NCI-H1417 treated with DMSO at 0.1 percent for 48 hours (cell line): ENCODE results near the gene SERINC2.

Experiments used
- DNase-seq: peaks from one replicate; lab custom pipeline; 2025; lab: John Stamatoyannopoulos, UW

SERINC2 gene

GRCh38 chr1:31412732-31413404 is at the start of gene SERINC2:
Gene SERINC2 (plus strand): TSS chr1:31413213. CDS start chr1:31413266, 53 bp downstream.
- DNase-seq = no peak

DNA sequence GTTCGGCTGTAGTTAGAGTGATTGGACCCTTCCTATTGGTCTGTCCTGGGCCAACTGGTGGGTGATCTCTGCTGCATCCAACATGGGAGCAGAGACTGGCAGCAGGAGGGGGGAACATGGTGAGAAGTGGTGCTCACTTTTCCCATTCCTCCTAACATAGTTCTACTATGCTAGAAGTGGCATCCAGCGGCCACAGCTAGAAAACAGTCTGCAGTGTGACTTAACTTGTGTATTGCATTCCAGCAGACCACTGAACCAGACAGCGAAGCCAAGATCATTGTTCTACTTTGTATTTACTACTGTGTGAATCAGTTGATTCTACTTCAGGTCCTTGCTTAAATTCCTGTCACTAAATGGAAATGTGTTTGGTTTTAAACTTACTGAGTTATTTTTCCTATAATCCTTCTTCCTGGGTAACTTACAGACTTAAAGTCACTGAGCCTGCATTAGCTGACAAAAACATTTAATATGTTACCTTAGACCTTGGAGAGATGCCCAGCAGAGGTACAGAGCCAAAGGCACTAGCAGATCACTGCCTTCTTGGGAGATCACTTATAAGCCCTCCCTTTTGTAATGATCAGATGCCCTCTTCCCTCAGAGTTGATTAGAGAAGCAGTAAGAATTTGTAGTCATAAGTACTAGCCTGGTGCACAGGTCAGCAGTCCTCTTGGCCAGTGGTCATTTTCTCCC is 48.3 kb upstream of the SERINC2 start:
- DNase-seq = no peak

GRCh38 chr1:31366796-31367195 is 46.2 kb upstream of the SERINC2 start:
- no peak for DNase-seq

GRCh38 chr1:31368611-31369107 is 44.4 kb upstream of the SERINC2 start:
- no peak for DNase-seq

DNA sequence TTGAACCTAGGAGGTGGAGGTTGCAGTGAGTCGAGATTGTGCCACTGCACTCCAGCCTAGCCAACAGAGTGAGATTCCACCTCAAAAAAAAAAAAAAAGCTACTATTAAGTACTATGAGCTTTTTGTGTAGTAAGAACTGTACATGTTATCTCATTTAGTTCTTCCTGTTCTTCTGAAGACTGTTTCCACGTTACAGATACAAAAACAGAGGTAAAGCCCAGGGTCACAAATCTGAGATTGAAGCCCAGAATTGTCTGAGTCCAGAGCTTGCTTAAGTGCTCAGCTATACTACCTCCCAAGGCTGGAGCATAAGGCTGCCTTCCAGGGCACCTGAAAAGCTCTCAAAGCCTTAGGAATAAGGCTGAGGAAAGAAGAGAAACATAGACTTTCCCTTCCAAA is 43.0 kb upstream of the SERINC2 start:
- DNase-seq = no peak

DNA sequence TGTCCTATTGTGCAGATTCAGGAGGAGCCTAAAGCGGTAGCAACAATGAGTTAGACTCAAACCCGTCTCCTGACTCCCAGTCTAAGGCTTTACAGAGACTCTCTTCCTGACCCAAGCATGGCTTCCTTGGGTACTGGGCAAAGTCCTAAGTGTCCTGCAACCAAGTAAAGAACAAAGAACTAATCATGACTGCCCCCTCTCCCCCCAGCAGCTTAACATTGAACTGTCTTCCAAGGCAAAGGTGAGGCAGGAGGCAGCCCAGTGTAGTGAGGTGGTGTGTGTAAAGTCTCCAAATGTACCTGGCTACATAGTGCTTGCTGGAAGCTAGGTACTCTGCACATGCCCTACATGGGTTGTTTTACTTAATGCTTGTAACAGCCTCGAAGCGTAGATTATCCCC is 42.4 kb upstream of the SERINC2 start:
- DNase-seq = no peak

DNA sequence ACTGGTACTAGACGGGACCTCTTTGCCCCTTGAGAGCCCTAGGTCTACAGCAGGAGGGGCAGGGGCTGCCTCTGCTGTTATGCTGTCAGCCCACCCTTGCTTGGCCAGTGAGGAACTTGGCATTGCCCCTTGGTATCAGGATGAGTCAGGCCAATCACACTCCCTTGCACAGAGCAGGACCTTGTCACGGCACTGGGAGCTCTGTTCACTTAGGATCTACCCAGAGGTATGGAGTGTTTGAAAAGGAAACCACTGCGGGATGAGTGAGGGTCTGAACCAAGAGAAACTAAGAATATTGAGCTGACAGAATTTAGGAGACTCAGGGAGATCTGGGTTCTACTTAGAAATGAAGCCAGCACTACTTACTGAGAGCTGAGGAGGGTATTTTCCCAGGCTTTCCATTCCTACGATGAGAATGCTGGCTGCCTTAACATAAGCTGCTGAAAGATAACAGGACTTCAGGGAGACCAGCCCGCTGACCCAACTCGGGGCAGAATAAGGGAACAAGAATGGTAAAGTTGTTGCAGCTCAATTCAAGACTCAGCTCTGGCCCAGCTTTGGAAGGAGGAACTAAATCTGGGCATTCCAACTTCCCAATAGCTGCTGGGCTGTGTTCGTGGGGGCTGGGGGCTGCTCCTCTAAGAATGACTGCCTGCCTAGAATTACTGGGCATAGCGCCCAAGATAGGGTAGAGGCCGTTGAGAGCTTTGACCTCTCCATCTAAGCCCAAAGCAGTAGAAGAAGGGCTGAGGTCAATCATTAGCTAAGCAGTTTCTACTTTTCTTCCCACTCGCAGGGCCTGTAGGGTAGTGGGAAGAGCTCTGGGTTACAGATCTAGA is 41.7 kb upstream of the SERINC2 start:
- no peak for DNase-seq

DNA sequence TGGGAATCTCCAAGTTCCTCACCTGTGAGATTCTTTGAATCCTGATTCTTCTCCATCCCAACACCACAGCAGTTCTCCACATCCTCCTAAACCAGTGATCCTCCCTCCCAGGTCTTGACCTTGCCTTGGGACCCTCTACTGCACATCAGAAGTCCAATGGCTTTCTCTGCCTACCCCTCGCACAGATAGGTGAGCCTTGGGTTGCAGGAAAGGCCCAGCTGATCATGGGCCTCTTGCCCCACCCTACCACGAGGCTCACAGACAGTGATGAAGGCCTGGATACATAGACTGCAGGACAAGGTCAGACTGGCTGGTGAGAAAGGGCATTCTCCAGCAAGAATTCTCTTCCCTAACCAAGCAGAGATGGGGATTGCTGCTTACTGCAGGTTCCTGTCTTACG is 41.0 kb upstream of the SERINC2 start:
- DNase-seq = no peak

DNA sequence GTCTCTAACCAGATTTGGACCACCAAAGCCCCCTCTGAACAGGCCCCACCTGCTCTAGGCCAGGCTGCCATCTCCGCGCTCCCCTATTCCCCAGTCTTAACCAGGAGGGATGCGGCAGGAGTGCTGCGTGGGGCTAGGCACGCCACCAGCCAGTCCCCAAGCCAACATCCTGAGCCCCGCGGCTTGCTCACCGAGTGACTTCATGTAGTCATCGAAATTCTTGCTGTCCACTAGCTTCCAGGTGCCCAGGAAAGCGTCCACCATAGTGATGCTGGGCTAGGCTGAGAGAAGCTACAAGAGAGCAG is 40.3 kb upstream of the SERINC2 start:
- no peak for DNase-seq

DNA sequence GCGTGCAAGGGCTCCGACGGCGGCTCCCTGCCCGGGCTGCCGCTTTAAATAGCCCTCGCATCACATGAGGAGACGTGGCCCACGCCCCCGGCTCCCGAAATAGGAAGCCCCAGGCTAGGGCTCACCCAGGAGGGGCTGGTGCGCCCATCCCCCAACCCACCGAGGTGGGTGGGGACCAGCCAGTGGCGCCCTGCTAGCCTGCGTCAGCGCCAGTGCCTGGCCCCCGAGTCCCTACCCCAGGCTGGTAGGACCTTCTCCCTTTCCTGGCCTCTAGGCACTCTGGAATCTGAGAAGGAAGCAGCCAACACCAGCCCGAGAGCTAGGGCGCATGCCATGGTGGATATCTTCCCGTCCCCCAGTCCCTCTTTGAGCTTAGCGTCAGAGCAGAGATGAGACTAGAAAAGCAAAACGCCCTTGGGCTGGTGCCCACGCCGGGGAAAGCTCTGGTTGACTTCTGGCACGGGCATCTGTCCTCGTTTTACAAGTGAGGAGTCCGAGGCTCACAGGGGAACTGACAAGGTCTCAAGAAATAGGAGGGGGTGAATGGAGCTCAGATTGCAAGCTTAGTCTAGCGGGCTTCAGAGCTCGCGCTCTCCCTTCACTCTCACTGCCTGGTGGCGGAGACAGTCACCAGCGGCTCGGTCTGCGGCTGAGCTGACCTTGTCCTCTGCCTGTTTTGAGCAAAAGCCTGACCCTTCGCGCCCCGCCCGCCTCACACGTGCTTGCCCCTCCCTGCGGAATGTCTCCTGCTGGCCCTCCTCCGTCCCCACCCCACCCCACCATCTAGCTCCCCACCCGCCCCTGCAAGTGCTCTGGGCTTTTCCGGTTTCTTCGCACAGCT is 39.7 kb upstream of the SERINC2 start, which contains the start of gene FABP3:
Gene FABP3 (minus strand): TSS at position 21 of the 841 bp plus-strand sequence. CDS start 62 bp downstream, outside the sequence.
- DNase-seq = no peak

DNA sequence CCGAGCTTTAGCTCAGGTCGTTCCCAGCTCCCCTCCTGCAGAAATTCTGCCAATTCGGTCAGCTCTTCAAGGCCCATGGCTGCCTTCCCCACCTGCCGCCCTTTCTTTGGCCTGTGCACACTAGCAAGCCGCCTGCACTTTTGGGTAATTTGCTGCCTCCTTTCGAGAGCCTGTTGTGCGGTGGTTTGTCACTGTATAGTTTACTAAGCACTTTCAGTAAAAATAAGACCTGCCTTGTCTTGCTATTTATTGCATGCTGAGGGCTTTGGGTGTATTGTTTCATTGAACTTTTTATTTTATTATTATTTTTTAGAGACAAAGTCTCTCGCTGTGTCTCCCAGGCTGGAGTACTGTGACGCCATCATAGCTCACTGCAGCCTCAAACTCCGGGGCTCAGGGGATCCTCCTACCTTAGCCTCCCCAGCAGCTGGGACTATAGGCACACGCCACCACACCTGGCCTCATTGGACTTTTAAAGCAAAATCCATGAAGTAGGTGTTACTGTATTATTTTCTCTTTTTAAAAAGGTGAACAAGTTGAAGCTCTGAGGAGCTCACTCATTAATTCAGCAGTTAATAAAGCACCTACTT is 39.0 kb upstream of the SERINC2 start:
- no peak for DNase-seq

DNA sequence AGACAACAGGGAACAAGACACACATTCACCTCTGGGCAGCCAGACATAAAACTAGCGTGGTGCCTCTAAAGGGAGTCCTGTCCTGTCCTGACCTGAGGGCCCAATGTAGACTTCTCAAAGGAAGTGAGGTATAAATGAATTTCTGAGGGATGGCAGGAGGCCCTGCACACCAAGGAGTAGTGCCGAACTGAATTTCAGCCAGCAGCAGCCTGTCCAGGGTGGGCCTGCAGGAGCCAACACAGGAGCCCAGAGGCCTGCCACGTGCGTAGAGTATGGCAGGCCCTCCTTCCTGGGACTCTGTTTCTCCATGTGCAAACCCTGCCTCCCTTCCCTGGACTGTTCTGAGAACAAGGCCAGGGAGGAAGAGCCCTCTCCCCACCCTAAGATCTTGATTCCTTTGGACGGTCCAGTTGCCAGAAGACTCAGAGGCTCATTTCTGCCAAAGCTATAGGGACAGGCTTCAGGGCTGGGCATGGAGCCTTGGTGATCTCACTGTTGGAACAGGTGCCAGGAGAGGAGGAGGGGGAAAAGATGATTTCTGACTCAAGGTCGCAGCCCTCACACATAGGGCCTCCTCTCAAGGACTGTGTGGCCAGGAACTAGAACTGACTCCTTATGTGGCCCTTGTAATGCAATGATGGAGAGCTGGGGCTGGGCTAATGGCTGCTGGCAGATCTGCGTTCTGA is 38.4 kb upstream of the SERINC2 start:
- DNase-seq = no peak

DNA sequence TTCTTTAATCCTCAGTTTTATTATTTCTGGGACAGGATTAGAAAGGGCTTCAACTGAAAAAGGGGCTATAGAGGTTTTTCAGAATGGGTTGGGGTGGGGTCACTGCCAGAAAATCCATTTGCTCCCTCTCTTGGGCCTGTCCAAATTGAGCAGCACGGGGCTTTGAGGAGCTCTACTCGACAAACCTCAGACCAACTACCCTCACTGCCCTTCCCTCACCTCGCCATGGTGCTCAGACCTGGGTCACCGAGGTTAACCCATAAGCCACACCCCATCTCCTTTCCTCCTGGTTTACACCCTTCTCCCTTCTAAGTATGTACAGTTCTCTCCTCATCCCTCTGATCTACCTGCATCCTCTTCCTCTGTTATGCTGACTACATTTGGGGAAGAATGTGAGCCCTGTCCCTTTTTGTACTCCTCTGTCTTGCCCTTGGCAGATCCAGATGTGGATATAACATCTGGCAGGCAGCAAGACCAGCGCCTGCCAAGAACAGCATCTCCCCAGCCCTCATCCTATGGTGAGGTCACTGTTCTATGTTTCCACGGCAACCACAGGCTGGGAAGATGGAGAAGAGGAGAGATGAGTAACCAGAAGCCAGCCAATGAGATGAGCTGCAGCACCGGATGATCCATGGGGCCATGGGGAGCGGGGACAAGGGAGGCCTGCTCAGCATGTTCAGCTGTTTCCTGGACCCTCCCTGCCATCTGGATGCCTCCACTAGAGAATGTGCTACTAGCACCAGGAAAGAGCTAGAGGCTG is 36.5 kb upstream of the SERINC2 start:
- DNase-seq = no peak

- no peak for DNase-seq
These were observed 35.6 kb upstream of the SERINC2 start for GRCh38 chr1:31377364-31377863.

- DNase-seq = no peak
These were observed 35.0 kb upstream of the SERINC2 start for GRCh38 chr1:31378001-31378400.

GRCh38 chr1:31380181-31380580 is 32.8 kb upstream of the SERINC2 start:
- no peak for DNase-seq

DNA sequence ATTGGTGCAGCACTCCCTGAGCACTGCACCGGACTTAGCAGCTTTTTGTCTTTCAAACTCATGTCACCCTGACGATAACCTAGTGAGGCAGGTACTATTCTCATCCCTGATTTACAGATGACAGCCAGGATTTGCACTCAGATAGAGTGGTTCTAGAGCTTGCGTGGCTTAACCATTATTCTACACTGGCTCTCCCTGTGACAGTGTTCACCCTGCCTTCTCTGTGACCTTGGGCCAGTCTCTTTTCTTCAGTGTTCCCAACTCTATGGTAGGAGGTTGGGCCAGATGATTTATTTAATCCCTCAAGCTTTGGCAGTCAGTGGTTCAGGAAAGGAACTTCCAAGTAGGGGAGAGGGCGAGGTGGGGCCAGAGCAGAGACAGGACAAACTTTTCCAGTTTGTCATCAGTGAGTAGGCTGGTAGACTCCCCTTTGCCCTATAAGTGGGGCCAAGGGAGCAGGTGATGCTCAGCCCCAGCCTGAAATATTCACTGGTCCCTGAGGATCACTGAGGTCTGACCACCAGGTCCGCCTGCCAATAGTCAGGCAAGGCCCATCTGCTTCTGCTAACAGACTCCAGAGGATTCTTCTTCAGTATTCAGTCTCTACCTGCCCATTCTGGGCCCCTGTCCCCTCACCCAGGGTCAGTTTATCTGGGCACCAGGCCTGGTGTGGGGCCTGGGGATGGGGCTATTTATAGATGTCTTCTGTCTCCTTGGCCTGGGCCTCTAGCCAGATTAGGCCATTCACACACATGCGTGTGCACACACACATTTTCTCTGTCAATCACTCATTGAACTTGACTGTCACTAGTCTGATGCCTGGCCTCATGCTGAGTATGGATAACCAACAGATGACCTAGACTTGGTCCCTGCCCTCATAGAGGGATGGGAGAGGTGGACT is 31.4 kb upstream of the SERINC2 start:
- DNase-seq = no peak

GRCh38 chr1:31382379-31382989 is 30.5 kb upstream of the SERINC2 start:
- DNase-seq = no peak
